Measurements from ENCODE around the gene TMEM204.

The TMEM204 gene

GRCh38 chr16:1550069-1550468 lies 16.6 kb downstream of the TMEM204 start:
- no peak overlapping the region for H3K27ac ChIP-seq
- POLR2A ChIA-PET (ENCODE audit: low non-redundant PET): no interaction called here
- TF ChIP-seq, protein P1, sequence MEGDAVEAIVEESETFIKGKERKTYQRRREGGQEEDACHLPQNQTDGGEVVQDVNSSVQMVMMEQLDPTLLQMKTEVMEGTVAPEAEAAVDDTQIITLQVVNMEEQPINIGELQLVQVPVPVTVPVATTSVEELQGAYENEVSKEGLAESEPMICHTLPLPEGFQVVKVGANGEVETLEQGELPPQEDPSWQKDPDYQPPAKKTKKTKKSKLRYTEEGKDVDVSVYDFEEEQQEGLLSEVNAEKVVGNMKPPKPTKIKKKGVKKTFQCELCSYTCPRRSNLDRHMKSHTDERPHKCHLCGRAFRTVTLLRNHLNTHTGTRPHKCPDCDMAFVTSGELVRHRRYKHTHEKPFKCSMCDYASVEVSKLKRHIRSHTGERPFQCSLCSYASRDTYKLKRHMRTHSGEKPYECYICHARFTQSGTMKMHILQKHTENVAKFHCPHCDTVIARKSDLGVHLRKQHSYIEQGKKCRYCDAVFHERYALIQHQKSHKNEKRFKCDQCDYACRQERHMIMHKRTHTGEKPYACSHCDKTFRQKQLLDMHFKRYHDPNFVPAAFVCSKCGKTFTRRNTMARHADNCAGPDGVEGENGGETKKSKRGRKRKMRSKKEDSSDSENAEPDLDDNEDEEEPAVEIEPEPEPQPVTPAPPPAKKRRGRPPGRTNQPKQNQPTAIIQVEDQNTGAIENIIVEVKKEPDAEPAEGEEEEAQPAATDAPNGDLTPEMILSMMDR (conservative IDR thresholded peaks at IDR 0.05; ENCODE audit: low read depth): no peak
- no peak for DNase-seq (ENCODE audit: low spot score)
- CTCF ChIA-PET: interaction anchor here (0.6 kb wide), 1 partner anchor 56 kb away, joined by 3 read pairs; no protein-coding TSS in a partner anchor

DNA sequence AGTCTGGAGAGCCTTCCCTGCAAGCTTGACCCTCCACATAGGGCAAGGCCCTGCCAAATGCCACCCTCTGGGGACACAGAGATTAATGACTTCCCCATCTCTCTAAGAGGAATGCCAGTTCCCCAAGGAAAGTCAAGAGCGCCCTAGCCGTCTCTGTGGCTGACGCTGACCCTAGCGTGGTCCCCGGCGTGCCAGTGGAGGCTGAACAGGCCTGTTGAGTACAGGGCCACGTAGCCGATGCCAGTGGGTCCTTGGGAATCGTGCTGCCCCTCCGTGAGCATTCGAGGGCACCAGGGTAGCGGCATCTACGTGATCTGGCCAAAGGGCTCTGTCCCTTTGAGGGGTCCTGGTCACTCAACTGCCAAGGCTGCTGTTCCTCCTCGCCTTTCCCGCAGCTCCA lies 17.2 kb downstream of the TMEM204 start:
- POLR2A ChIA-PET (ENCODE audit: low non-redundant PET): no interaction called here
- TF ChIP-seq, protein P1 (conservative IDR thresholded peaks at IDR 0.05; ENCODE audit: low read depth): no peak
- no peak for DNase-seq (ENCODE audit: low spot score)
- CTCF ChIA-PET: interaction anchor here (0.6 kb wide), 2 partner anchors 57 to 59 kb away, joined by 3 read pairs; no protein-coding TSS in a partner anchor
- H3K27ac ChIP-seq: no peak overlapping the region

DNA sequence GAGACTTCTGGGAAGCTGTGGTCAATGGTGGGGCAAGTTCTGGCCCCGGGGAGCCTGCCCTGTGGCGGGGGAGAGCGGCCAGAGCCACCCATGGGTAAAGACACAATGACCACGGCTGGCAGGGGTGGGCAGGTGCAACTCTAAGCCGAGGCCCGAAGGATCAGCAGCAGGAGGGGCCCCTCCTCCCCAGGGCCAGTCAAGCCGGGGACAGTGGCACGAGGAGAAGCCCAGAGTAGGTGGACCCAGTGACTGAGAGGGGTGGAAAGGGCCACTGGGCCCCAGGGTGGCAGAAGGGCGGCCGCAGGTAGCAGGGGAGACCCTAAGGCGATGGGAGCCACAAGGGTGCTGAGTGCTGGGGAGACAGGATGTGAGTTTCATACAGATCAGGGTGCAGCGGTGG lies 17.7 kb downstream of the TMEM204 start:
- CTCF ChIA-PET: interaction anchor here (0.6 kb wide), 1 partner anchor 60 kb away, joined by 3 read pairs; no protein-coding TSS in a partner anchor
- POLR2A ChIA-PET (ENCODE audit: low non-redundant PET): no interaction called here
- no peak for DNase-seq (ENCODE audit: low spot score)
- no peak overlapping the region for H3K27ac ChIP-seq
- TF ChIP-seq, protein P1 (conservative IDR thresholded peaks at IDR 0.05; ENCODE audit: low read depth): no peak

DNA sequence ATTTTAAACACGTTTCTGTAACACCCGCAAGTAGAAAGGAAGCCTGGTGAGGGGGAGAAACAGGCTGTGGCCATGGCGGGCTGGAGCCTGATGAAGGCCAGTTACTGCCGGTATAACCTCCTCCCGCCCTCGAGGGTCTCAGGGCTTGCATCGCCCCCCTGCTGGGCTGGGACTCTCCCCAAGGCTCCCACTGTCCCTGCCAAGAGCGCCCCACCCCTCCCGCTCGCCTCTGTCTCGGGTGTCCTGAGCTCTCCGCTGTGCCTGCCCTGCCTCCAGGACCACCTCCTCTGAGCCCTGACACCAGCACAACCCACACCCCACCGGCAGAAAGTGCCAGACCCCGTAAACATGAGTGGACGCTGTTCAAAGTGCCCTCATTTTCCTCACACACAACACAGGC lies 18.7 kb downstream of the TMEM204 start:
- no peak for DNase-seq (ENCODE audit: low spot score)
- TF ChIP-seq, protein P1 (conservative IDR thresholded peaks at IDR 0.05; ENCODE audit: low read depth): no peak
- ChIA-PET POLR2A (ENCODE audit: low non-redundant PET) (no interaction called here), CTCF (no interaction called here)
- H3K27ac ChIP-seq: no peak overlapping the region

- ChIA-PET CTCF (interaction anchor here (0.6 kb wide), 1 partner anchor 11 kb away, joined by 3 read pairs; no protein-coding TSS in a partner anchor), POLR2A (ENCODE audit: low non-redundant PET) (no interaction called here)
- H3K27ac ChIP-seq: peak overlapping the region; percentile 29
- DNase-seq (ENCODE audit: low spot score): no peak
- TF ChIP-seq, protein P1 (conservative IDR thresholded peaks at IDR 0.05; ENCODE audit: low read depth): no peak
Measured at GRCh38 chr16:1553946-1554825, 20.7 kb downstream of the TMEM204 start.

- POLR2A ChIA-PET (ENCODE audit: low non-redundant PET): no interaction called here
Measured at GRCh38 chr16:1554826-1555445, 21.5 kb downstream of the TMEM204 start.

More at GRCh38 chr16:1554826-1555445, 21.5 kb downstream of the TMEM204 start:
- peak overlapping the region; percentile 29 for H3K27ac ChIP-seq
- TF ChIP-seq, protein P1 (conservative IDR thresholded peaks at IDR 0.05; ENCODE audit: low read depth): no peak
- no peak for DNase-seq (ENCODE audit: low spot score)
- CTCF ChIA-PET: no interaction called here

Data from RWPE1 (cell line).